HG03045 (cell line): ENCODE results near the gene UNKL.

Experiments used
- ATAC-seq: cut with Tn5 transposase; IDR thresholded peaks from one replicate; pipeline ENCODE4 v1.9.1; 2021; ENCODE audit warnings: mild to moderate bottlenecking, moderate library complexity; ENCODE audit not compliant: unreplicated experiment

The UNKL gene

GRCh38 chr16:1356061-1356900 is 58.2 kb downstream of the UNKL start:
- ATAC-seq = no peak

GRCh38 chr16:1355591-1355990 is 58.9 kb downstream of the UNKL start:
- no peak for ATAC-seq

- ATAC-seq = no peak
These were observed 59.5 kb downstream of the UNKL start for GRCh38 chr16:1354815-1355540.

GRCh38 chr16:1351582-1352362 is 62.7 kb downstream of the UNKL start, which contains the start of the genes GNPTG and TSR3:
Gene GNPTG (plus strand): TSS chr16:1351931. CDS start chr16:1351966, 35 bp downstream.
Gene TSR3 (minus strand): TSS chr16:1351878. CDS start chr16:1351804, 74 bp downstream.
- ATAC-seq = peak; percentile 71

- peak; percentile 23 for ATAC-seq
These were observed 63.3 kb downstream of the UNKL start for GRCh38 chr16:1351215-1351581.

- no peak for ATAC-seq
These were observed 63.8 kb downstream of the UNKL start for GRCh38 chr16:1350691-1351090.

GRCh38 chr16:1349951-1350350 is 64.6 kb downstream of the UNKL start:
- no peak for ATAC-seq

GRCh38 chr16:1349351-1349750 is 65.2 kb downstream of the UNKL start:
- ATAC-seq = no peak

- no peak for ATAC-seq
These were observed 65.6 kb downstream of the UNKL start for GRCh38 chr16:1348926-1349325.

- ATAC-seq = no peak
These were observed 66.1 kb downstream of the UNKL start for GRCh38 chr16:1348441-1348840.

GRCh38 chr16:1347962-1348361 is 66.5 kb downstream of the UNKL start:
- ATAC-seq = no peak

- ATAC-seq = no peak
These were observed 67.1 kb downstream of the UNKL start for GRCh38 chr16:1347286-1347855.

- ATAC-seq = no peak
These were observed 67.8 kb downstream of the UNKL start for GRCh38 chr16:1346422-1347285.

GRCh38 chr16:1345651-1346421 is 68.7 kb downstream of the UNKL start:
- no peak for ATAC-seq

GRCh38 chr16:1345087-1345486 is 69.4 kb downstream of the UNKL start:
- ATAC-seq = no peak

- ATAC-seq = no peak
These were observed 70.0 kb downstream of the UNKL start for GRCh38 chr16:1344499-1344898.

- no peak for ATAC-seq
These were observed 70.9 kb downstream of the UNKL start for GRCh38 chr16:1343428-1344242.
